C4-2B (cell line): ENCODE measurements around the gene OAS1.

Experiments
- ZFX ChIP-seq: fragments of 450-650 bp; IDR thresholded peaks from 2 replicates; pipeline ENCODE4 v1.6.1; 2017
- TF ChIP-seq, protein P1 (sequence below): fragments of 450-650 bp; conservative IDR thresholded peaks from 2 replicates; pipeline ENCODE4 v1.5.1; 2017; ENCODE audit warnings: mild to moderate bottlenecking

DNA sequence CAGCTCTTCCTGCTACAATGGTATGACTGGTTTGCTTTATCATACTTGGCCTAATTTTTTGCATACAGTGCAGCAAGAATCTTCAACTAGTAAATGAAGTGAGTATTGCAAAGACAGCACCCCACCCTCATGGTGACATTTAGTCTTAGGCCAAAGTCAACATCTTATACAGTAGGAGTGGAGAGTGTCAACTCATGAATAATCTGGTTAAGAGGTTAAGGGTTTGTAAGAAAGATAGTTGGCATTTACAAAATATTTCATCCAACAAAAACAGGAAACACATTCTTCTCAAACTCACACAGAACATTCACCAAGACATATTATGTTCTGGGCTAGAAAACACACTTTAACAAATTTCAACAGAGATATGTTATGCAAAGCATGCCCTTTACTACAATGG is 2.2 kb upstream of the OAS1 start:
- TF ChIP-seq, protein P1, sequence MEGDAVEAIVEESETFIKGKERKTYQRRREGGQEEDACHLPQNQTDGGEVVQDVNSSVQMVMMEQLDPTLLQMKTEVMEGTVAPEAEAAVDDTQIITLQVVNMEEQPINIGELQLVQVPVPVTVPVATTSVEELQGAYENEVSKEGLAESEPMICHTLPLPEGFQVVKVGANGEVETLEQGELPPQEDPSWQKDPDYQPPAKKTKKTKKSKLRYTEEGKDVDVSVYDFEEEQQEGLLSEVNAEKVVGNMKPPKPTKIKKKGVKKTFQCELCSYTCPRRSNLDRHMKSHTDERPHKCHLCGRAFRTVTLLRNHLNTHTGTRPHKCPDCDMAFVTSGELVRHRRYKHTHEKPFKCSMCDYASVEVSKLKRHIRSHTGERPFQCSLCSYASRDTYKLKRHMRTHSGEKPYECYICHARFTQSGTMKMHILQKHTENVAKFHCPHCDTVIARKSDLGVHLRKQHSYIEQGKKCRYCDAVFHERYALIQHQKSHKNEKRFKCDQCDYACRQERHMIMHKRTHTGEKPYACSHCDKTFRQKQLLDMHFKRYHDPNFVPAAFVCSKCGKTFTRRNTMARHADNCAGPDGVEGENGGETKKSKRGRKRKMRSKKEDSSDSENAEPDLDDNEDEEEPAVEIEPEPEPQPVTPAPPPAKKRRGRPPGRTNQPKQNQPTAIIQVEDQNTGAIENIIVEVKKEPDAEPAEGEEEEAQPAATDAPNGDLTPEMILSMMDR: no peak
- TF ChIP-seq ZFX: no peak
